ENCODE results near the gene SLC6A5.
A peak's percentile ranks its signal among the peaks of the same experiment; 100 is the strongest.

- TF ChIP-seq RAD21 (IDR thresholded peaks at IDR 0.05; ENCODE audit: insufficient read depth, low read depth, low read length) (no peak), SIN3A (IDR thresholded peaks at IDR 0.05; ENCODE audit: low read depth, low read length) (no peak), TAF1 (IDR thresholded peaks at IDR 0.05; ENCODE audit: borderline replicate concordance, low read depth, low read length) (no peak), NRF1 (conservative IDR thresholded peaks at IDR 0.05; ENCODE audit: low read depth, low read length) (no peak), JUNB (IDR thresholded peaks at IDR 0.05) (no peak), CTCF (IDR thresholded peaks at IDR 0.05 in 2 of 3, conservative IDR thresholded peaks at IDR 0.05 in 1 of 3; ENCODE audit: control insufficient read depth in 2 of 3, extremely low read depth in 1 of 3, insufficient read depth in 1 of 3, low read depth in 3 of 3, low read length in 3 of 3) (peak in 2 of 3 experiments; percentile 22 to 30; a peak in 3 of 6 replicates), SREBF2 (IDR thresholded peaks at IDR 0.05; ENCODE audit: low read length) (no peak), SP1 (IDR thresholded peaks at IDR 0.05; ENCODE audit: low read depth, low read length) (no peak), SPI1 (IDR thresholded peaks at IDR 0.05; ENCODE audit: borderline replicate concordance, insufficient read depth, low read depth, low read length) (no peak), POLR2A (IDR thresholded peaks at IDR 0.05; ENCODE audit: low read depth, low read length) (no peak), RELA (IDR thresholded peaks at IDR 0.05; ENCODE audit: borderline replicate concordance, partially characterized antibody) (no peak)
Measured at GRCh38 chr11:20671856-20672546, 72.6 kb downstream of the SLC6A5 start.

All from GM12878 (cell line).